Hippocampal formation (tissue), 2 donors: ENCODE data around the gene ASPHD1.
"Not testable (repeated sequence)": the region's sequence is repeated elsewhere in the genome, so short reads cannot be mapped to it uniquely, and the experiment has no call there.

ENCODE experiments used
- DNase-seq, 2 donors: peaks; one replicate each; lab custom pipeline; 2025; lab: John Stamatoyannopoulos, UW

The ASPHD1 gene

GRCh38 chr16:29877266-29877961 is 22.9 kb upstream of the ASPHD1 start:
- no peak for DNase-seq

GRCh38 chr16:29878172-29878571 is 22.1 kb upstream of the ASPHD1 start:
- DNase-seq = no peak

DNA sequence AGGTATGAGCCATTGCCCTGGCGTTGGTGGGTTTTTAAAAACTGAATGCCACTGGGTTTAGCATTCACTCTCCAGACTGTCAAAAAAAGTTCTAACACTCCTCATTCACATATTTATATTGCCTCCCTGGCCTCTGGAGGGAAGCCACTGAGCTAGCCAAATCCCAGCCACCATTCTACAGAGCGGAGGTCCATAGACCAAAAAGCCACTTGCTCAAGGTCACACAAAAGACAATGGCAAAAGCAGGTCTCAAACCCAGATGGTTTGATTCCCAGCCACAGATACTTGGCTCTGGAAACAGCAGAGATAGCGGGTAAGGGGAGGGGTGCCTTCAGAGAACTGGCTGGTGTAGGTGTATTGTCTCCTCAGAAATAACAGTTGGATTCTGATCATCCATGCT is 19.2 kb upstream of the ASPHD1 start:
- DNase-seq = no peak

- DNase-seq = no peak
These were observed 16.3 kb upstream of the ASPHD1 start for GRCh38 chr16:29883987-29884386.

DNA sequence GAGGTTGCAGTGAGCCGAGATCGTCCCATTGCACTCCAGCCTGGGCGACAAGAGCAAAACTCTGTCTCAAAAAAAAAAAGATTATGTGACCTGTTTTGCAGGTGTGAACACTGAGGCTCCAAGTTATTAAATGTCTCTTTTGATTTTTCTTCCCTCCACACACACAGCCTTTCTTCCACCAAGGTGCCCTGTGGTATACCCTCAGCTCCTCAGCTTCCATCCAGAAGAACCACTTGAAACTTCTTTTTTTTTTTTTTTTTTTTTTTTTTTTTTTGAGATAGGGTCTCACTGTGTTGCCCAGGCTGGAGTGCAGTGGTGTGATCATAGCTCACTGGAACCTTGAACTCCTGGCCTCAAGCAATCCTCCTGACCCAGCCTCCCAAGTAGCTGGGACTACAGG is 10.9 kb upstream of the ASPHD1 start:
- not testable (repeated sequence) for DNase-seq

- no peak for DNase-seq
These were observed 8.5 kb upstream of the ASPHD1 start for GRCh38 chr16:29891525-29892457.

DNA sequence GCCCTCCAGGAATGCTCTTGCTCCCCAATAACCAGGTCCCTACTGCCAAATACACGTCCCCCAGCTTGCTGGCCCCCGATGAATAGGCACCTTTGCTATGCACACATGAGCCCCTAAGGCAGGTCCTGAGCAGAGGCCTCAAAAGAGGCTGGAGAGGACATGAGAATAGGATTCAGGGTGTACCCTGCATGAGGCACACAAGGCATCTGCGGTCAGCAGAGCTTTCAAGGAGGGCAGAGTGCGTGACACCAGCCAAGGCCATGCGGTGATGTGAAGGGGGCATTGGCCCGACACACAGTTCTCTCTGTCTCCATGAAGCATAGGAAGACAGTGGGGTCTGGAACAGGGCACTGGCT is 7.9 kb upstream of the ASPHD1 start:
- no peak for DNase-seq

- no peak for DNase-seq
These were observed 6.7 kb upstream of the ASPHD1 start for GRCh38 chr16:29893553-29893952.

GRCh38 chr16:29894352-29894751 is 5.9 kb upstream of the ASPHD1 start:
- DNase-seq = no peak

GRCh38 chr16:29896841-29897240 is 3.4 kb upstream of the ASPHD1 start:
- no peak for DNase-seq

DNA sequence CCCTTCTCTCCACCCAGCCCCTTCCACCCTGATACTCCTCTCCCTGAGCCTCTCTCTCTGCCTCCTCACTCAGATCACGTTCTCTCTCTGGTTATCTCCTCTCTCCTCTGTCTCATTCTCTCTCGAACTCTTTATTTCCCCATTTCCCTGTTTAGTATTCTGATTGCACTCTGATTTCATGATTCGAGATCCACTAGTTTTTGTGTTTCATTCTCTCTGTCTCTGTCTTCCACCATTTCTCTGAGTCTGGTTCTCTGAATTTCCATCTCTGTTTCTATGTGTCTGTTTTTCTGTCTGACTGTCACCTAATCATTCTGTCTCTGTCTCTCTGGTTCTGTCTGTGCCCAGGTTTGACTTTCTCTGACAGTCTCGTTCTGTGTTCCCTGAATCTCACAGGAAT is 3.0 kb upstream of the ASPHD1 start:
- no peak for DNase-seq

DNA sequence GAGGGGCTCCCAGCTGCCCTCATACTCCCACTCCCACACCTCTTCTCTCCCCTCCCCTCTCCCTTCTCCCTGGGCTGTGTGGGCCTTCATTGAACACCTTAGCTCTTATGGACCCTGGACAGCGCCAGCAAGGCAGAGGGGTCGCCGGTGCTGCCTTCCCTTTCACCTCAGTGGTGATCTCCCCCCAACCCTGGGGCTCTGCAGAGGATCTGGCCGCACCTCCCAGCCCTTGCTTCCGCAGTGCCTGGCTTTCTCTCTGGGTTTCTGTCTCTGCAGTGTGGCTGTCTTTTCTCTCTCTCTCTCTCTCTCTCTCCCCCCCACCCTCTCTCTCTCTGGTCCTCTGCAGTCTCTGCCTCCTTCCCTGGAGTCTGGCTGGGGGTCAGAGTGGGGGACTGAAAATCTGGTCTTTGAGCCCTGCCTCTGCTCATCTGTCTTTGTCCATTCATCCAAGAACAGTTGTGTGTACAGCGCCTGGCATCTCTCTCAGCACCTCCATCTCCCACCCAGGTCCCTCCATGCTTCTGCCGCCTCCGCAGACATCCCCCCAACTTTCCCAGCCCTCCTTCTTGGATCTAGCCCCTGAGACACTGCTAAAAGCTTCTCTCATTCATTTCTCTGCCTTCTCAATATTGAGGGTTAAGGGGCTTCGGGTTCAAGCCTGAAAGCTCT is 2.0 kb upstream of the ASPHD1 start:
- DNase-seq = no peak

DNA sequence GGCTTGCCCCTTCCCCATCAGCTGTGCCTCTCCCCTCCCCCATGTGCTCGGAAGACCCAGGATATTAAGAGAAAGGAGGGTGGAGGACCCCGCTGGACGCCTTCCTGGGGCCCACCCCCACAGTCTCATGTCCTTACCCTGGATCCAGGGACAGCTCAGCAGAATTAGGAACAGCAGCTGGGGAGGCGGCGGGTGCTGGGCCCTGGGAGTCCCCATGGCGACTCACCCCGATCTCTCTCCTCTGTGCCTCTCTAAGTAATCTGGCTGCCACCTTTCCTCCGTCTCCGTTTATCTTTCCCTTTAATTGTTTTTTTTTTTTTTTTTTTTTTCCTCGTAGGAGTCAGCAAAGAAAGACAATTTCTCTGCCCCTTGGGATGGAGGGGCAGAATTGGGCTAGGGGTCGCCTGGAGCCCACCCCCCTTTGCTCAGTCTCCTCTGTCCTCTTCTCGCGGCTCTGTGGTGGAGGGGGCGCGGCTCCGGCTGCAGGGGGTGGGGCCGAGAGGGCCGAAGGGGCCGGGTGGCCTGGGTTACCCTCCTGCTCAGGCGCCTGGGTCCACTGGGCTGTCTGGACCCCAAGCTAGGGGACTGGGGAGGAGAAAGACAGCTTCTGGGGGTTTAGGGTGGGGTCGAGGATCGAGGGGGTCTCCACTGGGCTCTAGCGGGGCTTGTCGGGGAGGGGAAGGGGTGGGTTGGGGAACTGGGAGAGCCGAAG is 1.3 kb upstream of the ASPHD1 start:
- no peak for DNase-seq

DNA sequence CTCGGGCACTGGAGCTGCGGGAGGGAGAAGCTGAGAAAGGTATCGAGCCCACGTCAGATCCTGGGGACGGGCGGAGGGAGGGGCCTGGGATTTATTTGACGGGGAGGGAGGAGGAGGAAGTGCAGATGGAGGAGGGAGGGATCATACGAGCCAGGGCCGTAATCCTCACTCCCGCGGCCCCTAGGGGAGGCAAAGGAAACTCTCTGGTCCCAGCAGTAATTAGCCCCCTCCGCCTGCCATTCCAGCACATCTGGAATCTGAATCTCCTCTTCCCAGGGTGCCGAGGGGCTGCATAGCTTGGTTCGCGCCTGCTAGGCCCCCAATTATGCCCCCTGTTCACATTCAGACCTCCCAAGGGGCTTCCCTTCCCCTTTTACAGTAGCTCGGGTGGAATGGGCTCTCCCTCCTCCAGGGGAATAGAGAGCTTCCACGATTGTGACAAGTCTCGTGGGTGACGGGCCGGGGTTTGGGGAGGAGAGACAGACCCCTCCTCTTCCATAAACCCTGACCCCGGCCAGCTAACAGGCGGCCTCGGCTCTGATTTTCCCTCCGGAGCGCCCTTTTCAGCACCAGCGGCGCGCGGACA is 679 bp upstream of the ASPHD1 start, which contains the start of gene SEZ6L2:
Gene SEZ6L2, minus strand, starts transcription at position 35 of the 586 bp plus-strand sequence. CDS start 531 bp downstream, outside the sequence.
- DNase-seq = peak; percentile 61 to 80

- no peak for DNase-seq
These were observed 759 bp downstream of the ASPHD1 start for GRCh38 chr16:29900888-29901606.

- DNase-seq = no peak
These were observed 1.3 kb downstream of the ASPHD1 start for GRCh38 chr16:29901607-29901945.

GRCh38 chr16:29903590-29903989 is 3.3 kb downstream of the ASPHD1 start:
- no peak for DNase-seq

DNA sequence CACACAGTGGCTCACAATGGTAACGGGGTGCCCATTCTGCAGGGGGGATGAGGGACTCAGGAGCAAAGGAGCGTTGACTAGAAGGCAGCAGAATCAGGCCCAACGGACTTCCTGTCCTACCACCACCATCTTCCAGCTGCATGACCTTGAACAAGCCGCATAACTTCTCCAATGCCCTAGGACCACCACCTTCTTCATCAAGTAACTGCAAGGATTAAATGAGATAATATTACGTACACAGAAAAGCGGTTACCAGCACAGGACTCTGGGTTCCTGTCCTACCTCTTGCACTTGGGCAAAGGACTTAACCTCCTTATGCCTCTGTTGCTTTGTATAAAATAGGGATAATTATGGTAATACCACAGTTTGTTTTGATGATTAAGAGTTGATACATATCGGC is 4.7 kb downstream of the ASPHD1 start:
- DNase-seq = no peak

DNA sequence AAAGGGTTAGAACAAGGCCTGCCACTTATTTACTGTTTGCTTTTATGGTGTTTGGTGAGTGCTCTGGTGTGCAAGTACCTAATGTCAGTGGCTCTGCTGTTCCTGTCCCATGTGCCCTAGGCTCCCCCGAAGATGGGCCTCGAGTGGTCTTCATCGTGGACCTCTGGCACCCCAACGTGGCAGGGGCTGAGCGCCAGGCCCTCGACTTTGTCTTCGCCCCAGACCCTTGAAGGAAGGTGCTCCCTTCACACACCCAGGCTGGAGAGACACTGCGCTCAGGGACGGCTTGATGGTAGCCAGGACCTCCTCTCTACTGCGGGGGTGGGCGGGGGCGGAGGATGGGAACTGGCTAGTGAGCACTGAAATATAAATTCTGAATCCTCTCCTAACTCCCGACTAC is 5.4 kb downstream of the ASPHD1 start:
- DNase-seq = no peak

GRCh38 chr16:29906520-29907244 is 6.4 kb downstream of the ASPHD1 start:
- no peak for DNase-seq
